Peyer's patch (tissue), 4 donors: ENCODE results near the gene ZSCAN21. TPM values are rescaled to one million over a fixed set of nuclear protein-coding genes. Genes with fewer than 3 reads are reported as not detected.
A peak's percentile ranks its signal among the peaks of the same experiment; 100 is the strongest.

Source experiments
- DNase-seq, 3 donors: peaks; one replicate each; pipeline ENCODE4 v3.0.0-alpha.2; 2017 to 2019
- H3K27ac ChIP-seq, 4 donors: fragments of 200-600 bp; sonication (generic); one replicate each; pipeline ENCODE4 v1.5.1; 2016 to 2019
- H3K27me3 ChIP-seq, 2 donors: fragments of 200-600 bp; sonication (generic); one replicate each; pipeline ENCODE4 v1.5.1; 2019
- H3K36me3 ChIP-seq, 3 donors: fragments of 200-600 bp; sonication (generic); one replicate each; pipeline ENCODE4 v1.5.1; 2016 to 2019
- H3K4me1 ChIP-seq, 4 donors: fragments of 200-600 bp; sonication (generic); one replicate each; pipeline ENCODE4 v1.5.1; 2016 to 2019
- H3K4me3 ChIP-seq, 4 donors: fragments of 200-600 bp; sonication (generic); 1 replicate in 3 of 4; 2 replicates in 1 of 4; pipeline ENCODE4 v1.5.1; 2016 to 2019; ENCODE audit warnings: mild to moderate bottlenecking in 1 of 4
- H3K9me3 ChIP-seq, 4 donors: fragments of 200-600 bp; sonication (generic); one replicate each; pipeline ENCODE4 v1.5.1; 2016 to 2019; ENCODE audit warnings: mild to moderate bottlenecking in 1 of 4
- POLR2A ChIP-seq, 2 donors: fragments of 450-650 bp; IDR thresholded peaks; one replicate each; pipeline ENCODE4 v1.5.1; 2017; ENCODE audit warnings: antibody characterized with exemption in 2 of 2, mild to moderate bottlenecking in 2 of 2, moderate library complexity in 2 of 2
- total RNA-seq, 4 donors: library from RNA; depleted of rRNA; stranded (reverse); fragments of >200 nt; gene quantifications; one replicate each; pipeline ENCODE4 v1.1.0, GENCODE V29; 2016
- TF ChIP-seq, protein P1 (sequence below), 6 experiments: fragments of 450-650 bp in 4 of 6; fragments of 200-600 bp in 2 of 6; sonication (generic) in 1 of 6; IDR thresholded peaks; one replicate each; pipeline ENCODE4 v1.5.1; 2017 to 2019; ENCODE audit warnings: antibody characterized with exemption in 6 of 6, mild to moderate bottlenecking in 3 of 6, moderate library complexity in 1 of 6

ZSCAN21 gene
- total RNA-seq, 4 donors from 2014 or later, result 8.4 to 30.5 (median 12.0) TPM

DNA sequence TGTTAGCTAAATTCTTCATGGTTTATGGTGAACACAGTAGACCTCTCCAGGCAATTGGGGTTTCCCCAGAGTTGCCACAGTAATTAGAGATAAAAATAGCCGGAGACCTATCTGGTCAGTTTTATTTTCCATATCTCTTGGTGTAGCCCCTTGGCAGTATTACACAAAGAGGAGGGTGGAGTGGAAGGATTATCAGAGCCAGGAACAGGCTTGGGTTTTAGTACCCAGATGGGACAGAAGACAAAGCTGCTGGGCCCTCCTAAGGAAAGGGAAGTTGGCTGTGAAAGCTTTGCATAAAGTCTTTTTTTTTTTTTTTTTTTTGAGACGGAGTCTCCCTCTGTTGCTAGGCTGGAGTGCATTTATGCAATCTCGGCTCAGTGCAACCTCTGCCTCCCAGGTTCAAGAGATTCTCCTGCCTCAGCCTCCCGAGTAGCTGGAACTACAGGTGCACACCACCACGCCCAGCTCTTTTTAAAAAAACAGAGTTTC is 9.7 kb downstream of the ZSCAN21 start:
- no peak overlapping the region for H3K4me3 ChIP-seq
- H3K4me1 ChIP-seq, result no peaks in the 10 kb centered on the region
- H3K27ac ChIP-seq, result no peak overlapping the region
- peaks cover 0 to 69% (median 0%) of the 10 kb centered on the region in 3 donors for H3K36me3 ChIP-seq
- no peak for DNase-seq
- no peaks in the 10 kb centered on the region for H3K9me3 ChIP-seq
- TF ChIP-seq, protein P1, sequence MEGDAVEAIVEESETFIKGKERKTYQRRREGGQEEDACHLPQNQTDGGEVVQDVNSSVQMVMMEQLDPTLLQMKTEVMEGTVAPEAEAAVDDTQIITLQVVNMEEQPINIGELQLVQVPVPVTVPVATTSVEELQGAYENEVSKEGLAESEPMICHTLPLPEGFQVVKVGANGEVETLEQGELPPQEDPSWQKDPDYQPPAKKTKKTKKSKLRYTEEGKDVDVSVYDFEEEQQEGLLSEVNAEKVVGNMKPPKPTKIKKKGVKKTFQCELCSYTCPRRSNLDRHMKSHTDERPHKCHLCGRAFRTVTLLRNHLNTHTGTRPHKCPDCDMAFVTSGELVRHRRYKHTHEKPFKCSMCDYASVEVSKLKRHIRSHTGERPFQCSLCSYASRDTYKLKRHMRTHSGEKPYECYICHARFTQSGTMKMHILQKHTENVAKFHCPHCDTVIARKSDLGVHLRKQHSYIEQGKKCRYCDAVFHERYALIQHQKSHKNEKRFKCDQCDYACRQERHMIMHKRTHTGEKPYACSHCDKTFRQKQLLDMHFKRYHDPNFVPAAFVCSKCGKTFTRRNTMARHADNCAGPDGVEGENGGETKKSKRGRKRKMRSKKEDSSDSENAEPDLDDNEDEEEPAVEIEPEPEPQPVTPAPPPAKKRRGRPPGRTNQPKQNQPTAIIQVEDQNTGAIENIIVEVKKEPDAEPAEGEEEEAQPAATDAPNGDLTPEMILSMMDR (IDR thresholded peaks at IDR 0.05), result no peak
- no peak for TF ChIP-seq POLR2A (IDR thresholded peaks at IDR 0.05)
- no peaks in the 10 kb centered on the region for H3K27me3 ChIP-seq

DNA sequence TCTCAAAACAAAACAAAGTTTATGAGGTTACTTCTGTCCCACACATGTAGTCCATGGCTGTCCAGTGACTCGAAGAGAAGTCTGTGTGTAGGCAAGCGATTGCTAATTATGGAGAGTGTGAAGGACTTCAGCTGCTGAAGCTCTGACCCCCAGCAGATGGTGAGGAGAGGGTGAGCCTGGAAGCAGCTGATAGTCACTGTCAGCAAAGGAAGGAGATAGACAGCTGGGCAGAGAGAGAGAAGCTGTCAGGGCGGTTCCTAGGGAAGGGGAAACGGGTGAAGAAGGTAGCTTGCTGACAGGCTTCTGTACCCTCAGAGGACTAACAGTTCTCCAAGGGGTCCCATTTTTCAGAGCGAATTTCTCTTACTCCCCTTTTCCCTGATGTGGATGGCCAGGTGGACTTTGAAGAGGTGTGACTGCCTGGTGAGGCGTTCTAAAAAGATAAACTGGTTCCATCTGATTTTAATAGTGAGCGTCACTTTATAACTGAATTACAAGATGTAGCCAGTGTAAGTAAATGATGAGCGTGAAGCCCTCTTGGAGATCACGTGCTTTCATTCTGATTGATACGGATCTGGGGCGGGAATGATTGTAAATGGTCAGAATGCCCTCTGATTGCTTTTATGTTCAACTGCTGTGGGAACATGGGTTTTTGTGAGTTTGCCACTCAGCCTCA is 12.1 kb downstream of the ZSCAN21 start:
- peaks cover 0 to 8% (median 0%) of the 10 kb centered on the region in 4 donors for H3K4me1 ChIP-seq
- H3K27me3 ChIP-seq, result no peaks in the 10 kb centered on the region
- TF ChIP-seq POLR2A (IDR thresholded peaks at IDR 0.05), result no peak
- TF ChIP-seq, protein P1 (IDR thresholded peaks at IDR 0.05), result no peak
- no peaks in the 10 kb centered on the region for H3K9me3 ChIP-seq
- no peak overlapping the region for H3K4me3 ChIP-seq
- peaks cover 0 to 75% (median 0%) of the 10 kb centered on the region in 3 donors for H3K36me3 ChIP-seq
- no peak overlapping the region for H3K27ac ChIP-seq
- no peak for DNase-seq

DNA sequence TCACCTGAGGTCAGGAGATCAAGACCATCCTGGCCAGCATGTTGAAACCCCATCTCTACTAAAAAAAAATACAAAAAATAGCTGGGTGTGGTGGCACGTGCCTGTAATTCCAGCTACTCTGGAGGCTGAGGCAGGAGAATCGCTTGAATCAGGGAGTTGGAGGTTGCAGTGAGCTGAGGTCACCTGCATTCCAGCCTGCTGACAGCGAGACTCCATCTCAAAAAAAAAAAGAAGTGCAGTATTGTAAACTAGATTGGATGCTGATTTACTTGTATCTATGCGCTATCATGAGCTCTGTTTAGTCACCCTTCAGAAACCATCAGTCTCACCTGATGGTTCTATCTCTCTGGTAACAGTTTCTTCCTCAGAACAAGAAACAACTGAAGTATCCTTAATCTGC is 13.8 kb downstream of the ZSCAN21 start:
- peaks cover 0 to 8% (median 0%) of the 10 kb centered on the region in 4 donors for H3K4me1 ChIP-seq
- peaks cover 0 to 58% (median 0%) of the 10 kb centered on the region in 3 donors for H3K36me3 ChIP-seq
- H3K27me3 ChIP-seq, result no peaks in the 10 kb centered on the region
- DNase-seq, result no peak
- H3K27ac ChIP-seq, result no peak overlapping the region
- TF ChIP-seq, protein P1 (IDR thresholded peaks at IDR 0.05), result no peak
- no peak for TF ChIP-seq POLR2A (IDR thresholded peaks at IDR 0.05)
- H3K4me3 ChIP-seq, result no peak overlapping the region
- H3K9me3 ChIP-seq, result no peaks in the 10 kb centered on the region

DNA sequence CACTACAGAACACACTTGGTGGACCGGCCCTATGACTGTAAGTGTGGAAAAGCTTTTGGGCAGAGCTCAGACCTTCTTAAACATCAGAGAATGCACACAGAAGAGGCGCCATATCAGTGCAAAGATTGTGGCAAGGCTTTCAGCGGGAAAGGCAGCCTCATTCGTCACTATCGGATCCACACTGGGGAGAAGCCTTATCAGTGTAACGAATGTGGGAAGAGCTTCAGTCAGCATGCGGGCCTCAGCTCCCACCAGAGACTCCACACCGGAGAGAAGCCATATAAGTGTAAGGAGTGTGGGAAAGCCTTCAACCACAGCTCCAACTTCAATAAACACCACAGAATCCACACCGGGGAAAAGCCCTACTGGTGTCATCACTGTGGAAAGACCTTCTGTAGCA is 14.6 kb downstream of the ZSCAN21 start:
- no peak for DNase-seq
- no peak overlapping the region for H3K4me3 ChIP-seq
- no peaks in the 10 kb centered on the region for H3K27me3 ChIP-seq
- H3K9me3 ChIP-seq, result no peaks in the 10 kb centered on the region
- peaks cover 0 to 8% (median 0%) of the 10 kb centered on the region in 4 donors for H3K4me1 ChIP-seq
- H3K36me3 ChIP-seq, result peaks cover 0 to 56% (median 0%) of the 10 kb centered on the region in 3 donors
- H3K27ac ChIP-seq, result no peak overlapping the region
- TF ChIP-seq, protein P1 (IDR thresholded peaks at IDR 0.05), result no peak
- no peak for TF ChIP-seq POLR2A (IDR thresholded peaks at IDR 0.05)

DNA sequence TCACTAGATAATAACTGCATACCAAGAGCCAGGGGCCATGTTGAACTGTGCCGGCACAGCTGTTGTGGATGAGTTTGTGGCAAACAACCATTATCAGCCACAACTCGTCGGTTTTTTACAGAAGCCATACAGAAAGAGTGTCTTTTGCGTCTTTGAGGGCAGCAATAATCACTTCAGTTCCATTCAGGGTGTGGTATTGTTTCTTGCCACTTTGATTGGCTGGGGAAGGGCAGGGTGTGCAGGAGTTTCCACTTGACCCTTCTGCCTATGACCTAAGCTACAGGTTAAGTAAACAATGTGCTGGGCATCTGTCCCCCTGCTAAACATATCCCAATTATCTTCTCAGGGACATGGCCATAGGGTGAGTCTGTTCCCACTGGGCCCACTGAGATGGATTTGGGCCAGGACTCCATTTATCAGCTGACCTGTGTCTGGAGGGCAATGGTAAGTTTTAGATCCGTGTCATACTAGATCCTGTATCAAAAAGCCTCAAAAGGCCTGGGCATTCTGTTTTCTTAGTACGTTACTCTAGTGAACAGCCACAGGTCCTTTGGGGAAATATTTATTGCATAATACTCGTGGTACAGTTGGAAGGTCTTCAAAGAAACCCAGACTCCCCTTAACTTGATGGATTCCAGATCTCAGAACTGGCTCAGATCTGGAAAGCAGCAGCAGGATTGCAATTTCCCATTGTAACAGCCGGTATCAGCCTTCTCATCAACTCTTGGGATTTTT is 16.0 kb downstream of the ZSCAN21 start:
- no peak for TF ChIP-seq POLR2A (IDR thresholded peaks at IDR 0.05)
- TF ChIP-seq, protein P1 (IDR thresholded peaks at IDR 0.05), result no peak
- Histone ChIP-seq H3K27me3 (no peaks in the 10 kb centered on the region), H3K9me3 (peaks cover 0 to under 1% (median under 1%) of the 10 kb centered on the region in 4 donors), H3K4me1 (peaks cover 0 to 8% (median 0%) of the 10 kb centered on the region in 4 donors), H3K27ac (peak overlapping the region in 2 of 4 donors; percentile 21 to 32), H3K36me3 (peaks cover 0 to 56% (median 0%) of the 10 kb centered on the region in 3 donors), H3K4me3 (no peak overlapping the region)
- DNase-seq, result no peak
